Fibroblast of skin of back (primary cell): Measurements from ENCODE around the gene MINDY3.
"Not testable (repeated sequence)": the region's sequence is repeated elsewhere in the genome, so short reads cannot be mapped to it uniquely, and the experiment has no call there.

ENCODE experiments used
- DNase-seq: peaks from one replicate; pipeline ENCODE4 v3.0.0-alpha.2; 2013

The MINDY3 gene

GRCh38 chr10:15856328-15857015 is 3.8 kb downstream of the MINDY3 start:
- DNase-seq = no peak

DNA sequence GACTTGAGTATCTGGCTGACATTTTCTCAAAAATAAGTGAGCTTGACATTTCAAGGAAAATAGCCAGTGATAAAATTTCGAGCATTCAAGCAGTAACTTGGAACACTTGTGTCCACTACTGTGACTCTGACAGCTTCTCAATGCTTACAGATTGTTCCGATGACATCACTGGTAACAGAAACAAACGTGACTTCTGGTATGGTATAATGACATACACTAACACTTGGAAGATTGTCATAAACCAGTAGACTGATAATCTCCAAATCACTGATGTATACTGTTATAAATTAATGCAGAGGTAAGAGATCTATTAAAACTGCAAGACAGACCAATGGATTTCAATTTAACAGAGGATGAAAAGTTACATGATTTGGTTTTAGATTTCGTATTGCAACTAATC is 6.5 kb downstream of the MINDY3 start:
- no peak for DNase-seq

DNA sequence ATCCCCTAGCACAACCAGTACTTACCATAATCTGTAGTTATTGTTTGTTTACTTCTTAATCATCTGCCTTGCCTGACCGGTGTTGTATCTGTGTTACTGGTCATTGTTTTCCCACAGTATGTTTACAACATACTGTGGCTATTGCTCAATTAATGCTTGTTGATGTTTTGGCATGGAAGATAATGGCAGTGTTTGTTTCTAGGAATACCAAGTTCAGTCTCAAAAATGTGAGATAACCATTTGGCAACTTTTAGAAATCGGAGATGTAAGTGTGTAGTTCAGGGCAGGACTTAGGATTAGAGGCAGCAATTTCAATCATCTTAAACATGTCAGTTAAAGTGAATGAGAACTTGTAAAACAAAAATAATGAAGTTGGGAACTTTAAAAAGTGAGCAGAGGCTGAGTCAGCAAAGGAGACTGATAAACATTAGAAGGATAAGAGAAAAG is 8.2 kb downstream of the MINDY3 start:
- no peak for DNase-seq

- not testable (repeated sequence) for DNase-seq
Measured at GRCh38 chr10:15850337-15850978, 9.8 kb downstream of the MINDY3 start.

GRCh38 chr10:15849316-15849715 is 11.0 kb downstream of the MINDY3 start:
- no peak for DNase-seq

- DNase-seq = no peak
Measured at GRCh38 chr10:15847481-15847880, 12.8 kb downstream of the MINDY3 start.

DNA sequence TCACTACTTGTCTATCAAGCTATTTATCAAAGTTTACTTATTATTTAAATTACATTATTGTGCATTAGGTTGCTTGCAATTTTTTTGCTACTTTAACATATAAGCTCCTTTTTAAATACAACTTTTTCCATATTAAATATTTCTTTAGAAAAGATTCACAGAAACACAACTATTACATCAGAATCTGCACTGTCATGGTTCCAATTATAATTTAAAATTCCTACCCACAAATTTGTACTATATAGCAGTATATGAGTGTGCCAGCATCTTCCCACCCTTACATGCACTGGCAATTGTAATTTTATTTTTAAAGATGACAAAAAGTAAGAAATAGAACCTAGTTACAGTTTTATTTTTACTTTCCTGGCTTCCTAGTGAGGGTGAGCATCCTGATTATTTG is 15.8 kb downstream of the MINDY3 start:
- DNase-seq = no peak

DNA sequence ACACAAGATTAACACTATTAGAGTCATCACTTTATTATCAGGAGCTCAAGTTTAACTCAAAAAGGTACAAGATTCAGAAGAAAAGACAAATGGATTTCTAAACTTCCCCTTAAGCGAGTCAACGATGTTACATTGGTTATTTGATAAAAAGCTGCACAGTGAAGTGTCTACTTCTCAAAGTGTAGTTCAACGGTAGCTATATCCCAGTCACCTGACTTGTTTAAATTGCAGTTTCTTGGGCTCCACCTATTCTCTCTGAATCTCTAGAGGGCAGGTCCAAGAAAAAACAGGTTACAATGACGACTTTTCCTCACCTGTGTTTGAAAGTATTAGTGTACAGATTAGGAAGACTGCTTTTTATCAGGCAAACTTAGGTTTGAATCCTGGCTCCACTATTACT is 16.6 kb downstream of the MINDY3 start:
- no peak for DNase-seq

GRCh38 chr10:15842556-15843169 is 17.6 kb downstream of the MINDY3 start:
- DNase-seq = peak; percentile 9

DNA sequence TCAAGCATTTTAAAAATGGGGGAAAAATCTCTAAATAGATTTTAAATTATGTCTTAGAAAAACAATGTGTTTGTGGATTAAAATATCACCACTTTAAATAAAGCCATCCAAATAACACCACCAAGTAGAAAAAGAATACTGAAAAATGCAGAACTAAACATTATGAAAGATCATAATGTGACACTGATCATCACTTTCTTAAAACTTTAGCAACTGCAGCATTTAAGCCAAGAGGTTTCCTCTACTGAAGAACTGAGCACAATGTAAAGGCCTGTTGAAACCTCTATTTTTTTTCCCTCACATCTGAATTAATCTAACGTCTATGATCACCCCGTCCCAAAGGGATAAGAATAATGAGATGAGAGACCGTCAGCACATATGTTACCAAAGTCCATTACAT is 18.6 kb downstream of the MINDY3 start:
- DNase-seq = no peak

GRCh38 chr10:15836807-15837206 is 23.5 kb downstream of the MINDY3 start:
- no peak for DNase-seq

DNA sequence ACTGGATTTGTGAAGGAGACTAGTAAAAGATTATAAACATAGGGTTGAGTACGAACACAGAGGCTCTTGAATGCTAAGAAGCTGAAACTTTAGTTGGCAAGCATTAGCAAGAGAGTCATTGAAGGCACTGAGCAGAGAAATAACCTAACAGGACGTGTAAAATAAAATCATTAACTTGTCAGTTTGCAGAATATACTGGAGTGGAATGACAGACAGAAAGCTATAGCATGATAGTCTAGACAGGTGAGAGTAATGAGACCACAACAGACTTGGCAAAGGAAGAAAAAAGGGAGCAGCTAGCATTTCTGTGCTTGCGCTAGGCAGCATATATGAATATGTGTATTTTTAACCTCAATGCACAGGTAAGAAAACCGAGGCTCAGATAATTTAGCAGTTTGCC is 30.8 kb downstream of the MINDY3 start:
- DNase-seq = no peak

GRCh38 chr10:15824498-15824897 is 35.8 kb downstream of the MINDY3 start:
- DNase-seq = peak; percentile 20

GRCh38 chr10:15822131-15822530 is 38.2 kb downstream of the MINDY3 start:
- DNase-seq = no peak

- peak; percentile 9 for DNase-seq
Measured at GRCh38 chr10:15821046-15821683, 39.1 kb downstream of the MINDY3 start.

- DNase-seq = no peak
Measured at GRCh38 chr10:15817409-15818046, 42.8 kb downstream of the MINDY3 start.

DNA sequence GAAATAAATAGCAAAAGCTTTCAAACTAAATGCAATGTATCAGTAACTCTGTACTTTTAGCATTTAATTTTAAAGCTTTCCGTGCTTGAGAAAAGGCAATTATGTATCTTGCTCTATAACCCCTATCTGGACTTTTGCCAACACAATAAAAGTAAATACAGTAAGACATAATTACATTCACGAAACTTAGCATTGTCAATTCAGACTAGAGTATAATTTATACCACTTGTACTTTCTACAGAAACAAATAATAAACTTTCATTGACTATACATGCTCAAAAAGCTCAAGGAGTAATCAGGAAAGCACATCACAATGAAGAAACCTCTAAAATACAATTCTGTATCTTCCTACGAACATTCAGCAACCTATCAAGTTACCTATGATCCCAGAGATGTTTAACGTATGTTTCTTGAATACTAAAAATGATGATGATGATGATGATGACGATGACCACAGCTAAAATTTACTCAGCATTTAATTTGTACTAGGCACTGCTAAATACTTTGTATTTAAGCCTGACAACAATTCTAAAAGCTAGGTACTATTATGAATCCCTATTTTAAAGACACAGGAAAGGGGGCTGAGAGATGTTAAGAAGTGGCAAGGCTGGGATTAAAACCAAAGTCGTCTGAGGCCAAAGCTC is 44.9 kb downstream of the MINDY3 start:
- no peak for DNase-seq

DNA sequence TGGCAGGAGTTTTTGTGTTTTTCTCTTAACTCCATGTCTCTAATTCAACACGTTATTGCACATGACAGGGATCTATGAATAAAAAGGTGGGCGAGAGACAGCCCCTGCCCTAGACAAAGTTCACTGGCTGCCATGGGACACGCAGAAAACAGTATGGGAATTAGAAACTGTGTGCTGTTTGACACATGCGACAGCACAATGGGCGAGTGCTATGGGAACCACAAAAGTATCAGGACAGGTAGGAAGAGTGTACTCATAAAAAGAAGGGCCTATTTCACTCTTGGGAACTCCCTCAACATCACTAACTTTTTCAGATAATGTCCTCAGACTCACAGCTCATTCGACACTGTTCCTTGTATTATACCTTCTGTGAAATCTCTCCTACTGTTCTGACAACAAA is 45.7 kb downstream of the MINDY3 start:
- DNase-seq = no peak

DNA sequence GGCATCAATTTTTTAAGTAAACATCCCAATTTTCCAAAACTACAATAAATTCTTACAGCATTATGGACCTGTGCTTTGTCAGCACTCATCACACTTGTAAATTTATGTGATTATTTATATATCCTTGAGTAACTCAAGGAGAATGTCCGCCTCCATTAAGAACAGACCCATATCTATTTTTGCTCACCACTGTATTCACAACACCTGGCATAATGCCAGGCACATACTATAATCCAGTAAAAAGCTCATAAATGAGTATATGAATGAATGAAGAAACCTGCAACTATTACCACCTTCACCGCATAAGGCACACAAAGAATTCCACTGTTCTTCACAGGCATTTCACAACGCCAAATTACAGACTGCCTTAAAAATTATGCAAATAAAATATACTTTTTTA is 46.9 kb downstream of the MINDY3 start:
- peak; percentile 30 for DNase-seq

DNA sequence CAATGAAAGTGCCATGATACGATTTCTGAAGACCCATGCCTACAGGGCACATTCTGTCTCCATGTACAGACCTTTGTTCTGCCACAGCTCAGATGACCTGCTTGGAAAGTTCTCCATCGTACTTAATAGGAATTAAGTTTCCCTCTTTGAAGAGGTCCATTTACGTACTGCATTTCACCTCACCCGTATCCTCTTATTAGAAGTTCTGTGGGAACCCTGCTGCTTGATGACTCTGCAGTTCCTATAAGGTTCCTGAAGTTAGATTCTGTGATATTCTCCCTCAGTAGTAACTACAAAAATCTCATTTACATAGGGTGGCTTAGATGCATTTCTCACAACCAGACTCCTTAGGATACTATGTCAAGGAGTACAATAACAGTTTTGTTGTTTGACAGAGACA is 50.9 kb downstream of the MINDY3 start:
- no peak for DNase-seq

- DNase-seq = no peak
Measured at GRCh38 chr10:15808204-15808797, 52.0 kb downstream of the MINDY3 start.
